ENCODE data around the gene MSL3. TPM values are rescaled to one million over a fixed set of nuclear protein-coding genes. Genes with fewer than 3 reads are reported as not detected.

The MSL3 gene
- total RNA-seq, 6 experiments from 2014 or later, result 17.1 to 23.2 (median 21.6) TPM

- H3K9me3 Mint-ChIP-seq, result no peaks in the 10 kb centered on the region
- peaks cover 22% of the 10 kb centered on the region for H3K4me1 Mint-ChIP-seq (ENCODE audit: low read depth)
- TF ChIP-seq, protein P1, sequence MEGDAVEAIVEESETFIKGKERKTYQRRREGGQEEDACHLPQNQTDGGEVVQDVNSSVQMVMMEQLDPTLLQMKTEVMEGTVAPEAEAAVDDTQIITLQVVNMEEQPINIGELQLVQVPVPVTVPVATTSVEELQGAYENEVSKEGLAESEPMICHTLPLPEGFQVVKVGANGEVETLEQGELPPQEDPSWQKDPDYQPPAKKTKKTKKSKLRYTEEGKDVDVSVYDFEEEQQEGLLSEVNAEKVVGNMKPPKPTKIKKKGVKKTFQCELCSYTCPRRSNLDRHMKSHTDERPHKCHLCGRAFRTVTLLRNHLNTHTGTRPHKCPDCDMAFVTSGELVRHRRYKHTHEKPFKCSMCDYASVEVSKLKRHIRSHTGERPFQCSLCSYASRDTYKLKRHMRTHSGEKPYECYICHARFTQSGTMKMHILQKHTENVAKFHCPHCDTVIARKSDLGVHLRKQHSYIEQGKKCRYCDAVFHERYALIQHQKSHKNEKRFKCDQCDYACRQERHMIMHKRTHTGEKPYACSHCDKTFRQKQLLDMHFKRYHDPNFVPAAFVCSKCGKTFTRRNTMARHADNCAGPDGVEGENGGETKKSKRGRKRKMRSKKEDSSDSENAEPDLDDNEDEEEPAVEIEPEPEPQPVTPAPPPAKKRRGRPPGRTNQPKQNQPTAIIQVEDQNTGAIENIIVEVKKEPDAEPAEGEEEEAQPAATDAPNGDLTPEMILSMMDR (IDR thresholded peaks at IDR 0.05), result no peak
- no peak overlapping the region for H3K4me3 Mint-ChIP-seq
- no peak for DNase-seq
- no peaks in the 10 kb centered on the region for H3K36me3 Mint-ChIP-seq (ENCODE audit: low read depth)
- no peak overlapping the region for H3K27ac Mint-ChIP-seq
- H3K27me3 Mint-ChIP-seq (ENCODE audit: insufficient read depth), result no peaks in the 10 kb centered on the region; the same call in 1 of the 2 replicates
Measured at GRCh38 chrX:11755724-11756123, 2.3 kb upstream of the MSL3 start.

DNA sequence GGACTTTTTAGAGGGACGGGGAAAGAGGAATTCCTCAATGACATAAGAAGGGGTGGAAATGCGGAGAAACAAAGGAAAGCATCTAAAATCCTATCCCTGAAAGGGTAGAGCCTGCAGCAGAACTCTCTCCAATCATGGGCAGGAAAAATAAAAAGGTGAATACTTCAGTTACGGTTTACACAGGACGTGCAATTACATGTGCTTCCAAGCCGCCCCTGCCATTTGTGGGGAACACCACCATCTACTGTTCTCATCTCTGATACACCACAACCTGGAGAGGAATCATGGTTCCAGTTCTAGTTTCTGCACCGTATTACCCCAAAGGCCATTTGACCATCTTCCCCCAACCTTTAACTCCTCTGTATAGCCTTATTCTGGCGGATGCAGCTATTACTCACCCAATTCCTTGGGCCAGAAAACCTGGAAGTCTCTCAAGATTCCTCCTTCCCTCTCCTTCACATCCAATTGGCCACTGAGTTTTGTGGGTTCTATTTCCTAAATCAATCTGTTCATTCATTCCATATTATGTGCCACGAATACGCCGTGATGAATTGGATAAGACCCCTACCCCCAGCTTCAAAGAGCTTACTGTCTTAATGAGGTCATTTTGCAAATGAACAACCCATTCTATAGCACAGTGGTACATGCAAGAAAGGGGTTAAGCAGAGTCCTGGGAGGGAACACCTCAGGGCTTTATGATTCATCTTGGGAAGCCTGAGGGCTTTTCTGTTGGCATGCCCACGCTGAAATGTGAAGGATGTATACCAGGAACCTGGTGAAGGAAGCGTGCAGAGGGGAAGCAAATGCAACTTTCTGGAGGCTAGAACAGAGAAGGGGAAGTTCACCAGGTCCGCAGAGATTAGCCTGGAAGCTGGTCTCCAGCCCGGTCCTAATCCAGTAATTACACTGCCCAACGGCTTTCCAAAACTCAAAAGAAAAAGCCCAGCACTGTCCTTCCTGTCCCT lies 1.4 kb upstream of the MSL3 start:
- no peaks in the 10 kb centered on the region for H3K9me3 Mint-ChIP-seq
- TF ChIP-seq, protein P1 (IDR thresholded peaks at IDR 0.05), result no peak
- H3K4me1 Mint-ChIP-seq (ENCODE audit: low read depth), result peaks cover 27% of the 10 kb centered on the region
- H3K27ac Mint-ChIP-seq, result peak overlapping the region; percentile 79
- peak overlapping the region; percentile 75 for H3K4me3 Mint-ChIP-seq
- peak; percentile 41 for DNase-seq
- H3K36me3 Mint-ChIP-seq (ENCODE audit: low read depth), result no peaks in the 10 kb centered on the region
- H3K27me3 Mint-ChIP-seq (ENCODE audit: insufficient read depth), result no peaks in the 10 kb centered on the region; the same call in 1 of the 2 replicates

GRCh38 chrX:11757397-11757718 lies 679 bp upstream of the MSL3 start:
- TF ChIP-seq, protein P1 (IDR thresholded peaks at IDR 0.05), result no peak
- Mint-ChIP-seq H3K4me3 (peak overlapping the region; percentile 75), H3K9me3 (no peaks in the 10 kb centered on the region), H3K36me3 (ENCODE audit: low read depth) (no peaks in the 10 kb centered on the region), H3K4me1 (ENCODE audit: low read depth) (peaks cover 27% of the 10 kb centered on the region), H3K27ac (peak overlapping the region; percentile 79), H3K27me3 (ENCODE audit: insufficient read depth) (no peaks in the 10 kb centered on the region; the same call in 1 of the 2 replicates)
- no peak for DNase-seq

DNA sequence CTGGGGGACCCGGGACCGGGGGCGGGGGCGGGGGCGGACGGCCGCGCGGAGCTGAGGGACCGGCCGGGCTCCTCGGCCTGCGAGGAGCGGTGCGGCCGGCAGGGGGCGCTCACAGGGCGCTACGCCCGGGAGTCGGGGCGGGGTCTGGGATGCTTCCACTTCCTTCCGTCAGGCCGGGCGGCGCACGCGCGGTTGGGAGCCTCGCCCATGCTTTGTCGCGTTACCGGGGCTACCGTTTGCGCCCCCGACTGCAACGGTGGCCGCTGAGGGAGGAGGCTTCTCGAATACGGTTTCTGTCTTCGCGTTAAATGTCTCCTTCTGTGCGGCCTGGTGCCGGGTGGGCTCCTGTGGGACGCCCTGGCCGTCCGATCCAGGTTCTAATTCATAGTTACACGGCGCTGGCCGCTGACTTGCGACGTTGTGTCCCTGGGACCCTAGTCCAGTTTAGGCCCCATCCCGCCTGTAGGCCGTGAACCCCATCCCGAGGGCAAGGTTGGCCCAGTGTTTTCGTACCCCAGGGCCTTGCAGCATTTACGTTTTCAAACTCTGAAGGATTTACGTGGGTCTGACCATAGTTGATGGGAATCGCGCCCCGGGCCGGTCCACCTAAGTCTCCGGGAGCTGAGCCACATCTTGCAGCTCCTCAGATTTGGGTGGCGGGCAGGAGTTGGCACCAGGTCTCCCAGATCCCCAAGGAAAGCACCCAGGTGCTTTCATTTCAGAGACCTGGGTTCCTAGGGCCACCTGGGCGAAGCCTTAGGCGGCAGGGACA lies 549 bp downstream of the MSL3 start:
- Mint-ChIP-seq H3K9me3 (no peaks in the 10 kb centered on the region), H3K4me3 (peak overlapping the region; percentile 95), H3K27ac (peak overlapping the region; percentile 99), H3K4me1 (ENCODE audit: low read depth) (peaks cover 27% of the 10 kb centered on the region), H3K36me3 (ENCODE audit: low read depth) (no peaks in the 10 kb centered on the region), H3K27me3 (ENCODE audit: insufficient read depth) (no peaks in the 10 kb centered on the region; the same call in 1 of the 2 replicates)
- TF ChIP-seq, protein P1 (IDR thresholded peaks at IDR 0.05), result peak; percentile 88
- peak; percentile 78 for DNase-seq

- H3K36me3 Mint-ChIP-seq (ENCODE audit: low read depth), result no peaks in the 10 kb centered on the region
- no peaks in the 10 kb centered on the region for H3K9me3 Mint-ChIP-seq
- TF ChIP-seq, protein P1 (IDR thresholded peaks at IDR 0.05), result no peak
- H3K27me3 Mint-ChIP-seq (ENCODE audit: insufficient read depth), result no peaks in the 10 kb centered on the region; the same call in 1 of the 2 replicates
- peak overlapping the region; percentile 95 for H3K4me3 Mint-ChIP-seq
- H3K4me1 Mint-ChIP-seq (ENCODE audit: low read depth), result peaks cover 27% of the 10 kb centered on the region
- DNase-seq, result no peak
- H3K27ac Mint-ChIP-seq, result peak overlapping the region; percentile 99
Measured at GRCh38 chrX:11759172-11759460, 1.1 kb downstream of the MSL3 start.

All from HFFc6 (cell line).